Osteocyte (in vitro differentiated cells): Measurements from ENCODE around the gene TDRD9. TPM values are rescaled to one million over a fixed set of nuclear protein-coding genes. Genes with fewer than 3 reads are reported as not detected.

Source experiments
- DNase-seq: peaks from one replicate; pipeline ENCODE4 v3.0.0; 2021; ENCODE audit warnings: mixed read lengths; ENCODE audit not compliant: unreplicated experiment; ENCODE audit errors: extremely low spot score
- H3K27ac Mint-ChIP-seq: one replicate; pipeline ENCODE4 v1.8.0; 2021; ENCODE audit warnings: mild to moderate bottlenecking, mixed read lengths; ENCODE audit not compliant: unreplicated experiment
- H3K27me3 Mint-ChIP-seq: one replicate; pipeline ENCODE4 v1.8.0; 2021; ENCODE audit warnings: mixed read lengths; ENCODE audit not compliant: unreplicated experiment
- H3K36me3 Mint-ChIP-seq: one replicate; pipeline ENCODE4 v1.8.0; 2021; ENCODE audit warnings: mixed read lengths; ENCODE audit not compliant: unreplicated experiment
- H3K4me1 Mint-ChIP-seq: one replicate; pipeline ENCODE4 v1.8.0; 2021; ENCODE audit warnings: mixed read lengths; ENCODE audit not compliant: unreplicated experiment
- H3K4me3 Mint-ChIP-seq: one replicate; pipeline ENCODE4 v1.8.0; 2021; ENCODE audit warnings: mild to moderate bottlenecking, moderate library complexity, mixed read lengths; ENCODE audit not compliant: unreplicated experiment
- H3K9me3 Mint-ChIP-seq: one replicate; pipeline ENCODE4 v1.8.0; 2021; ENCODE audit warnings: mixed read lengths; ENCODE audit not compliant: unreplicated experiment
- CTCF ChIP-seq: fragments of 200-600 bp; sonication (generic); IDR thresholded peaks from 2 replicates; pipeline ENCODE4 v1.5.0; 2021; ENCODE audit warnings: antibody characterized with exemption, mild to moderate bottlenecking, moderate library complexity
- total RNA-seq: library from RNA; stranded (reverse); gene quantifications from 2 replicates; pipeline ENCODE4 v1.2.1, GENCODE V29; 2021

The TDRD9 gene
- total RNA-seq, 1 donor from 2014 or later = not detected

- no peak for DNase-seq
- no peaks in the 10 kb centered on the region for H3K4me1 Mint-ChIP-seq
- no peaks in the 10 kb centered on the region for H3K9me3 Mint-ChIP-seq
- H3K4me3 Mint-ChIP-seq = no peak overlapping the region
- H3K27me3 Mint-ChIP-seq = peaks cover 22% of the 10 kb centered on the region
- TF ChIP-seq CTCF = no peak
- no peak overlapping the region for H3K27ac Mint-ChIP-seq
- no peaks in the 10 kb centered on the region for H3K36me3 Mint-ChIP-seq
These were observed 108.0 kb downstream of the TDRD9 start for GRCh38 chr14:104036212-104036611.

GRCh38 chr14:104037074-104037473 lies 108.8 kb downstream of the TDRD9 start:
- no peaks in the 10 kb centered on the region for H3K4me1 Mint-ChIP-seq
- H3K36me3 Mint-ChIP-seq = no peaks in the 10 kb centered on the region
- no peak for TF ChIP-seq CTCF
- H3K9me3 Mint-ChIP-seq = no peaks in the 10 kb centered on the region
- peaks cover 24% of the 10 kb centered on the region for H3K27me3 Mint-ChIP-seq
- no peak overlapping the region for H3K4me3 Mint-ChIP-seq
- no peak for DNase-seq
- no peak overlapping the region for H3K27ac Mint-ChIP-seq

GRCh38 chr14:104037903-104038302 lies 109.6 kb downstream of the TDRD9 start:
- TF ChIP-seq CTCF = no peak
- Mint-ChIP-seq H3K4me1 (no peaks in the 10 kb centered on the region), H3K36me3 (no peaks in the 10 kb centered on the region), H3K27me3 (peaks cover 24% of the 10 kb centered on the region), H3K4me3 (no peak overlapping the region), H3K9me3 (no peaks in the 10 kb centered on the region), H3K27ac (no peak overlapping the region)
- DNase-seq = no peak

- Mint-ChIP-seq H3K4me3 (no peak overlapping the region), H3K4me1 (no peaks in the 10 kb centered on the region), H3K27me3 (peaks cover 23% of the 10 kb centered on the region), H3K36me3 (no peaks in the 10 kb centered on the region), H3K27ac (no peak overlapping the region), H3K9me3 (no peaks in the 10 kb centered on the region)
- no peak for TF ChIP-seq CTCF
- no peak for DNase-seq
These were observed 111.0 kb downstream of the TDRD9 start for GRCh38 chr14:104039214-104039613.

DNA sequence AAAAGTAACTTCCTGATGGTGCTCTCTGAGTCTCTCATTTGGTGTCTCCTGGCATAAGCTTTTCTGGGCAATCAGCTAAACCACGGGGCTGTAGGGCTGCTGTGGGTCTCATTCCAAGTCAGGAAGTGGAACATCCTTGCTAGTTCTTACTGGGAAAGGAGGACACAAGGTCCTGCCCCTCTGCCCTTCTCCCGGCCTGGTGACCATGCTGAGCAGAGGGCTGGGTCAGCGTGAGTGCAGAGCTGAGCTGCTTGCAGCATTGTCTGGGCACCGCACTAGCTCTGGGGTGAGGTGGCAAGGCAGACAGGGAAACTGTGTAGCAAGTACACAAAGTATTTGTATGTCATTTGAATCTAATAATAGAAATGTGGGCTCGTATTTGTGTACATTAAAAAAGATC lies 112.3 kb downstream of the TDRD9 start:
- Mint-ChIP-seq H3K36me3 (no peaks in the 10 kb centered on the region), H3K9me3 (no peaks in the 10 kb centered on the region)

More for the DNA sequence above, 112.3 kb downstream of the TDRD9 start:
- H3K4me3 Mint-ChIP-seq = no peak overlapping the region
- no peak for TF ChIP-seq CTCF
- H3K27ac Mint-ChIP-seq = no peak overlapping the region
- peaks cover 25% of the 10 kb centered on the region for H3K27me3 Mint-ChIP-seq
- no peak for DNase-seq
- no peaks in the 10 kb centered on the region for H3K4me1 Mint-ChIP-seq
